WTC11 (cell line): ENCODE measurements around the gene ARHGEF19.

Source experiments
- CTCF ChIP-seq: fragments of 200-600 bp; IDR thresholded peaks from 2 replicates; pipeline ENCODE4 v1.8.0; 2022; ENCODE audit warnings: antibody characterized with exemption
- ELF4 ChIP-seq: sonication (generic); formaldehyde crosslinking; IDR thresholded peaks from 2 replicates; pipeline ENCODE4 v1.8.1; 2022; ENCODE audit warnings: low read depth, mild to moderate bottlenecking, moderate library complexity, missing genetic modification reagents
- ETV6 ChIP-seq: sonication (generic); formaldehyde crosslinking; IDR thresholded peaks from 2 replicates; pipeline ENCODE4 v1.8.1; 2022; ENCODE audit warnings: mild to moderate bottlenecking, missing genetic modification reagents
- GRHL2 ChIP-seq: fragments of 250-450 bp; sonication (Bioruptor Pico); IDR thresholded peaks from 2 replicates; pipeline ENCODE4 v1.8.0; 2022; ENCODE audit warnings: mild to moderate bottlenecking, moderate library complexity; ENCODE audit not compliant: insufficient replicate concordance, severe bottlenecking
- RELA ChIP-seq: sonication (generic); formaldehyde crosslinking; IDR thresholded peaks from 2 replicates; pipeline ENCODE4 v1.8.1; 2022; ENCODE audit warnings: missing genetic modification reagents, mild to moderate bottlenecking, borderline replicate concordance
- TCF7 ChIP-seq: sonication (generic); formaldehyde crosslinking; IDR thresholded peaks from 2 replicates; pipeline ENCODE4 v1.8.0; 2022; ENCODE audit warnings: mild to moderate bottlenecking, low read depth, missing genetic modification reagents, moderate library complexity
- USF2 ChIP-seq: sonication (generic); formaldehyde crosslinking; IDR thresholded peaks from 2 replicates; pipeline ENCODE4 v1.8.1; 2023; ENCODE audit warnings: mild to moderate bottlenecking, missing genetic modification reagents, moderate library complexity
- ZNF263 ChIP-seq: sonication (generic); formaldehyde crosslinking; IDR thresholded peaks from 2 replicates; pipeline ENCODE4 v1.8.1; 2022; ENCODE audit warnings: low read depth, mild to moderate bottlenecking, moderate library complexity, missing genetic modification reagents
- ZNF423 ChIP-seq: fragments of 250-450 bp; sonication (Bioruptor Pico); IDR thresholded peaks from 2 replicates; pipeline ENCODE4 v2.1.2; 2022; ENCODE audit warnings: mild to moderate bottlenecking, moderate library complexity
- ZNF512 ChIP-seq: sonication (generic); formaldehyde crosslinking; IDR thresholded peaks from 2 replicates; pipeline ENCODE4 v1.8.1; 2022; ENCODE audit warnings: missing genetic modification reagents, borderline replicate concordance
- TF ChIP-seq, protein P1 (sequence below): sonication (generic); formaldehyde crosslinking; conservative IDR thresholded peaks from 2 replicates; pipeline ENCODE4 v1.8.1; 2023; ENCODE audit warnings: mild to moderate bottlenecking, low read depth, missing genetic modification reagents, moderate library complexity
- TF ChIP-seq, protein P2 (sequence below): sonication (generic); formaldehyde crosslinking; IDR thresholded peaks from 2 replicates; pipeline ENCODE4 v1.8.1; 2023; ENCODE audit warnings: mild to moderate bottlenecking, missing genetic modification reagents
- TF ChIP-seq, protein P3 (sequence below): sonication (generic); formaldehyde crosslinking; IDR thresholded peaks from 2 replicates; pipeline ENCODE4 v1.8.1; 2023; ENCODE audit warnings: mild to moderate bottlenecking, missing genetic modification reagents, moderate library complexity

- TF ChIP-seq, protein P1, sequence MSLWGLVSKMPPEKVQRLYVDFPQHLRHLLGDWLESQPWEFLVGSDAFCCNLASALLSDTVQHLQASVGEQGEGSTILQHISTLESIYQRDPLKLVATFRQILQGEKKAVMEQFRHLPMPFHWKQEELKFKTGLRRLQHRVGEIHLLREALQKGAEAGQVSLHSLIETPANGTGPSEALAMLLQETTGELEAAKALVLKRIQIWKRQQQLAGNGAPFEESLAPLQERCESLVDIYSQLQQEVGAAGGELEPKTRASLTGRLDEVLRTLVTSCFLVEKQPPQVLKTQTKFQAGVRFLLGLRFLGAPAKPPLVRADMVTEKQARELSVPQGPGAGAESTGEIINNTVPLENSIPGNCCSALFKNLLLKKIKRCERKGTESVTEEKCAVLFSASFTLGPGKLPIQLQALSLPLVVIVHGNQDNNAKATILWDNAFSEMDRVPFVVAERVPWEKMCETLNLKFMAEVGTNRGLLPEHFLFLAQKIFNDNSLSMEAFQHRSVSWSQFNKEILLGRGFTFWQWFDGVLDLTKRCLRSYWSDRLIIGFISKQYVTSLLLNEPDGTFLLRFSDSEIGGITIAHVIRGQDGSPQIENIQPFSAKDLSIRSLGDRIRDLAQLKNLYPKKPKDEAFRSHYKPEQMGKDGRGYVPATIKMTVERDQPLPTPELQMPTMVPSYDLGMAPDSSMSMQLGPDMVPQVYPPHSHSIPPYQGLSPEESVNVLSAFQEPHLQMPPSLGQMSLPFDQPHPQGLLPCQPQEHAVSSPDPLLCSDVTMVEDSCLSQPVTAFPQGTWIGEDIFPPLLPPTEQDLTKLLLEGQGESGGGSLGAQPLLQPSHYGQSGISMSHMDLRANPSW (CRISPR knock-in tag), result no peak
- no peak for TF ChIP-seq GRHL2
- TF ChIP-seq ZNF263, result no peak
- TF ChIP-seq ZNF512 (CRISPR knock-in tag), result no peak
- TF ChIP-seq RELA (CRISPR knock-in tag), result no peak
- no peak for TF ChIP-seq CTCF
- TF ChIP-seq, protein P2, sequence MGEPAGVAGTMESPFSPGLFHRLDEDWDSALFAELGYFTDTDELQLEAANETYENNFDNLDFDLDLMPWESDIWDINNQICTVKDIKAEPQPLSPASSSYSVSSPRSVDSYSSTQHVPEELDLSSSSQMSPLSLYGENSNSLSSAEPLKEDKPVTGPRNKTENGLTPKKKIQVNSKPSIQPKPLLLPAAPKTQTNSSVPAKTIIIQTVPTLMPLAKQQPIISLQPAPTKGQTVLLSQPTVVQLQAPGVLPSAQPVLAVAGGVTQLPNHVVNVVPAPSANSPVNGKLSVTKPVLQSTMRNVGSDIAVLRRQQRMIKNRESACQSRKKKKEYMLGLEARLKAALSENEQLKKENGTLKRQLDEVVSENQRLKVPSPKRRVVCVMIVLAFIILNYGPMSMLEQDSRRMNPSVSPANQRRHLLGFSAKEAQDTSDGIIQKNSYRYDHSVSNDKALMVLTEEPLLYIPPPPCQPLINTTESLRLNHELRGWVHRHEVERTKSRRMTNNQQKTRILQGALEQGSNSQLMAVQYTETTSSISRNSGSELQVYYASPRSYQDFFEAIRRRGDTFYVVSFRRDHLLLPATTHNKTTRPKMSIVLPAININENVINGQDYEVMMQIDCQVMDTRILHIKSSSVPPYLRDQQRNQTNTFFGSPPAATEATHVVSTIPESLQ (CRISPR knock-in tag), result no peak
- no peak for TF ChIP-seq USF2
- no peak for TF ChIP-seq ETV6 (CRISPR knock-in tag)
- TF ChIP-seq, protein P3, sequence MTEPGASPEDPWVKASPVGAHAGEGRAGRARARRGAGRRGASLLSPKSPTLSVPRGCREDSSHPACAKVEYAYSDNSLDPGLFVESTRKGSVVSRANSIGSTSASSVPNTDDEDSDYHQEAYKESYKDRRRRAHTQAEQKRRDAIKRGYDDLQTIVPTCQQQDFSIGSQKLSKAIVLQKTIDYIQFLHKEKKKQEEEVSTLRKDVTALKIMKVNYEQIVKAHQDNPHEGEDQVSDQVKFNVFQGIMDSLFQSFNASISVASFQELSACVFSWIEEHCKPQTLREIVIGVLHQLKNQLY (CRISPR knock-in tag), result no peak
- TF ChIP-seq ZNF423, result no peak
- TF ChIP-seq ELF4, result no peak
- no peak for TF ChIP-seq TCF7 (CRISPR knock-in tag)
Observed at GRCh38 chr1:16161717-16162116, 50.7 kb downstream of the ARHGEF19 start.
